ENCODE data around the gene PRPF6. TPM values are rescaled to one million over a fixed set of nuclear protein-coding genes. Genes with fewer than 3 reads are reported as not detected.

PRPF6 gene
- total and polyA plus RNA-seq, 2 donors from 2014 or later, result 51.3 to 73.3 TPM

DNA sequence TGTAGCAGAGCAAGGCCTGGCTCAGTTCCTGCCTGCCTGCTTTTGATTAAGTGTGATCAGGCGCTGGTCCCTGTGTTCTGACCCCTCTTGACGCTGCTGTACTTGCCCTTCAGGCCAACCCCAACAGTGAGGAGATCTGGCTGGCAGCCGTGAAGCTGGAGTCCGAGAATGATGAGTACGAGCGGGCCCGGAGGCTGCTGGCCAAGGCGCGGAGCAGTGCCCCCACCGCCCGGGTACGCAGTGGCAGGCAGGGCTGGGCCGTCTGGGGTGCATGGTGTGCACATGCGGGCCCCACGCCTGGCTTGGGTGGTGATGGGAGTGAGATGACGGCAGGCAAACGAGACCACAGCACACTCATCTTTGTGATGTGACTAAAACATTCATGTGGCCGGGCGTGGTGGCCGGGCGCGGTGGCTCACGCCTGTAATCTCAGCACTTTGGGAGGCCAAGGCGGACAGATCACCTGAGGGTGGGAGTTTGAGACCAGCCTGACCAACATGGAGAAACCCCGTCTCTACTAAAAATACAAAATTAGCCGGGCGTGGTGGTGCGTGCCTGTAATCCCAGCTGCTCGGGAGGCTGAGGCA is 45.0 kb downstream of the PRPF6 start:
- no peak for DNase-seq
- H3K4me3 ChIP-seq (ENCODE audit: low read length in 3 of 3), result no peak overlapping the region
- TF ChIP-seq, protein P1, sequence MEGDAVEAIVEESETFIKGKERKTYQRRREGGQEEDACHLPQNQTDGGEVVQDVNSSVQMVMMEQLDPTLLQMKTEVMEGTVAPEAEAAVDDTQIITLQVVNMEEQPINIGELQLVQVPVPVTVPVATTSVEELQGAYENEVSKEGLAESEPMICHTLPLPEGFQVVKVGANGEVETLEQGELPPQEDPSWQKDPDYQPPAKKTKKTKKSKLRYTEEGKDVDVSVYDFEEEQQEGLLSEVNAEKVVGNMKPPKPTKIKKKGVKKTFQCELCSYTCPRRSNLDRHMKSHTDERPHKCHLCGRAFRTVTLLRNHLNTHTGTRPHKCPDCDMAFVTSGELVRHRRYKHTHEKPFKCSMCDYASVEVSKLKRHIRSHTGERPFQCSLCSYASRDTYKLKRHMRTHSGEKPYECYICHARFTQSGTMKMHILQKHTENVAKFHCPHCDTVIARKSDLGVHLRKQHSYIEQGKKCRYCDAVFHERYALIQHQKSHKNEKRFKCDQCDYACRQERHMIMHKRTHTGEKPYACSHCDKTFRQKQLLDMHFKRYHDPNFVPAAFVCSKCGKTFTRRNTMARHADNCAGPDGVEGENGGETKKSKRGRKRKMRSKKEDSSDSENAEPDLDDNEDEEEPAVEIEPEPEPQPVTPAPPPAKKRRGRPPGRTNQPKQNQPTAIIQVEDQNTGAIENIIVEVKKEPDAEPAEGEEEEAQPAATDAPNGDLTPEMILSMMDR (IDR thresholded peaks at IDR 0.05; ENCODE audit: borderline replicate concordance, extremely low read depth, insufficient read depth), result no peak
- H3K9ac ChIP-seq (ENCODE audit: low read length in 3 of 3), result no peak overlapping the region
- FAIRE-seq, result no peak
- peaks cover 0 to 9% (median 2%) of the 10 kb centered on the region in 3 donors for H3K4me1 ChIP-seq (ENCODE audit: control insufficient read depth in 2 of 3, insufficient read depth in 2 of 3, low read depth in 1 of 3, low read length in 3 of 3)
- peaks cover 6 to 78% (median 47%) of the 10 kb centered on the region in 3 donors for H3K36me3 ChIP-seq (ENCODE audit: control insufficient read depth in 2 of 3, insufficient read depth in 3 of 3, low read length in 3 of 3)
- no peaks in the 10 kb centered on the region for H3K9me3 ChIP-seq (ENCODE audit: control insufficient read depth in 2 of 3, insufficient read depth in 1 of 3, low read length in 3 of 3)
- intact Hi-C loops (cut with DNase I), result no loop called here
- H3K27ac ChIP-seq (ENCODE audit: low read depth in 2 of 2, low read length in 2 of 2), result no peak overlapping the region
- no peaks in the 10 kb centered on the region for H3K27me3 ChIP-seq (ENCODE audit: control insufficient read depth, insufficient read depth, low read length)

DNA sequence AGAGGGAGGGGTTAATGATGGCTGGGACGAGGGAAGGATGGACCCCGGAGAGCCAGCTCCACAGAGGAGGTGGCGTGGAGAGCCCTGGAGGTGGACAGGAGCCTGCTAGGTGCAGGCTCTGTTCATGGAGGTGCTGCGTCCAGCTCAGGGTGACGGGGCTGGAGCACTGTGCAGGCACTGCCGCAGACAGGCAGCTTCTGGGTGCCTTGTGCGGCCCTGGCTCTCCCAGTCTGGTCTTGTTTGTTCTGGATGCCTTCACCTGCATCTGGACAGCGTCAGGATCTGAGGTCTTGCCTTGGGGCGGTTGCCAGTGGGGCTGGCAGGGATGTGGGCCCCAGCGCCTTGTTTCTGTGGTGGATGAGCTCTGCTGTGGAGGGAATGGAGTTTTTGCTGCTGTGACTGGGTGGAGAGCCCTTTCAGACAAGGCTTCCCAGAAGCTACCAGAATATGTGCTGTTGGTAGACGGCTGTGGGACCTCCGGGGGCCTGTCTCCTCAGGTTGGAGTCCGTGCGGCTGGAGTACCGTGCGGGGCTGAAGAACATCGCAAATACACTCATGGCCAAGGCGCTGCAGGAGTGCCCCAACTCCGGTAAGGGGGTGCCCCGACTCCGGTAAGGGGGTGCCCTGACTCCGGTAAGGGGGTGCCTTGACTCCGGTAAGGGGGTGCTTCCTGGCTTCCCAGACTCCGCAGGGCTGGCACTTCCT is 47.2 kb downstream of the PRPF6 start:
- no peak overlapping the region for H3K9ac ChIP-seq (ENCODE audit: low read length in 3 of 3)
- peaks cover 6 to 70% (median 40%) of the 10 kb centered on the region in 3 donors for H3K36me3 ChIP-seq (ENCODE audit: control insufficient read depth in 2 of 3, insufficient read depth in 3 of 3, low read length in 3 of 3)
- intact Hi-C loops (cut with DNase I), result no loop called here
- DNase-seq (no peak), FAIRE-seq (no peak)
- H3K27ac ChIP-seq (ENCODE audit: low read depth in 2 of 2, low read length in 2 of 2), result no peak overlapping the region
- TF ChIP-seq, protein P1 (IDR thresholded peaks at IDR 0.05; ENCODE audit: borderline replicate concordance, extremely low read depth, insufficient read depth), result no peak
- H3K27me3 ChIP-seq (ENCODE audit: control insufficient read depth, insufficient read depth, low read length), result no peaks in the 10 kb centered on the region
- H3K9me3 ChIP-seq (ENCODE audit: control insufficient read depth in 2 of 3, insufficient read depth in 1 of 3, low read length in 3 of 3), result no peaks in the 10 kb centered on the region
- no peak overlapping the region for H3K4me3 ChIP-seq (ENCODE audit: low read length in 3 of 3)
- peaks cover 0 to 9% (median 2%) of the 10 kb centered on the region in 3 donors for H3K4me1 ChIP-seq (ENCODE audit: control insufficient read depth in 2 of 3, insufficient read depth in 2 of 3, low read depth in 1 of 3, low read length in 3 of 3)

DNA sequence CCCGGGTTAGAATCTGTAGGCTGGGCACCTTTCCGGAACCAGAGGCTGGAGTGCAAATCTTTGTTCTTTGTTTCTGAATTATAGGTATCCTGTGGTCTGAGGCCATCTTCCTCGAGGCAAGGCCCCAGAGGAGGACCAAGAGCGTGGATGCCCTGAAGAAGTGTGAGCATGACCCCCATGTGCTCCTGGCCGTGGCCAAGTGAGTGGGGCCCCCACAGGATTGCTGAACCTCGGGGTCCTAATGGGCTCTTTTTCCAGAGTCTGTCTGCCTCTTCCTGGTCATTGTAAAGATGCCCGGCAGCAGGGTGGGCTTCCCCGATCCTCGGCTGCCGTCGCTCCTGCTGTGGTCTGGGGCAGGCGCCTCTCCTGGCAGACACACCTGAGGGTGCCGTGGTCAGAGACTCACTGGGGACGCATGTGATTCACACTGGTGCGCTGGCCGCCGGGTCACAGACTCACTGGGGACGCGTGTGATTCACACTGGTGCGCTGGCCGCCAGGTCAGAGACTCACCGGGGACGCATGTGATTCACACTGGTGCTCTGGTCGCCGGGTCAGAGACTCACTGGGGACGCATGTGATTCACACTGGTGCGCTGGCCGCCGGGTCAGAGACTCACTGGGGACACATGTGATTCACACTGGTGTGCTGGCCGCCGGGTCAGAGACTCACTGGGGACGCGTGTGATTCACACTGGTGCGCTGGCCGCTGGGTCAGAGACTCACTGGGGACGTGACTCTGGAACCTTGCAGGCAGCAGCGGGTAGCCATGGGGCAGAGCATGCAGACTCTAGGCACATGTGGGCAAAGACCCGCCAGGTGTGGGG is 48.6 kb downstream of the PRPF6 start:
- Histone ChIP-seq H3K36me3 (ENCODE audit: control insufficient read depth in 2 of 3, insufficient read depth in 3 of 3, low read length in 3 of 3) (peaks cover 4 to 57% (median 38%) of the 10 kb centered on the region in 3 donors), H3K9ac (ENCODE audit: low read length in 3 of 3) (no peak overlapping the region), H3K27me3 (ENCODE audit: control insufficient read depth, insufficient read depth, low read length) (no peaks in the 10 kb centered on the region), H3K4me3 (ENCODE audit: low read length in 3 of 3) (no peak overlapping the region), H3K4me1 (ENCODE audit: control insufficient read depth in 2 of 3, insufficient read depth in 2 of 3, low read depth in 1 of 3, low read length in 3 of 3) (peaks cover 0 to 2% (median under 1%) of the 10 kb centered on the region in 3 donors), H3K27ac (ENCODE audit: low read depth in 2 of 2, low read length in 2 of 2) (no peak overlapping the region), H3K9me3 (ENCODE audit: control insufficient read depth in 2 of 3, insufficient read depth in 1 of 3, low read length in 3 of 3) (no peaks in the 10 kb centered on the region)
- DNase-seq (no peak), FAIRE-seq (no peak)
- TF ChIP-seq, protein P1 (IDR thresholded peaks at IDR 0.05; ENCODE audit: borderline replicate concordance, extremely low read depth, insufficient read depth), result no peak
- intact Hi-C loops (cut with DNase I), result no loop called here
